GM18867 (cell line): ENCODE data around the gene CLEC2B.

Source experiments
- ATAC-seq: cut with Tn5 transposase; IDR thresholded peaks from one replicate; pipeline ENCODE4 v1.9.1; 2021; ENCODE audit warnings: mild to moderate bottlenecking, moderate library complexity; ENCODE audit not compliant: unreplicated experiment

Gene CLEC2B

DNA sequence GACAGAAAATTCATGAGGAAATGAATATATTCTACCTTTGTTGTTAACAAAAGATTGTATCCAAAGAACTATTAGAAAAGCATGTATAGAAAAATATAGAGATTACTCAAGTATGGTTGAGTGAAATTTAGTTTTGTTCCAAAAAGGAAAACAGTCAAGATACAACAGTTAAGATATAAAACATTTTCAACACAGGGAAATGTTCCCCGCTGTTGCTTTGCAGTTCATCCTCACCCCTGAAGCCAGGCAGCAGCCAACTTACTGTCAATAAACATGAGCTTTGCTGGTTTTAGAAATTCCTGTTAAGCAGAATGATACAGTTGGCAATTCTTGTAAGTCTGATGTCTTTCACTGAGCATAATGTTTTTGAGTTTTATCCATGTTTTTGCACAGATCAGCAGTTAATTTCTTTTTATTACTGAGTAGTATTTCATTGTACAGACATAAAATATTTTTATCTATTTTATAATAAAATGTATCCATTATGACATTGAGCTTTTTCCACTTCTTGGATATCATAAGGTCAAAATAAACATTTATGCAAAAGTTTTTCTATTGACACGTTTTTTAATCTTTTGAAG, 1.2 kb upstream of the CLEC2B start:
- ATAC-seq: no peak

DNA sequence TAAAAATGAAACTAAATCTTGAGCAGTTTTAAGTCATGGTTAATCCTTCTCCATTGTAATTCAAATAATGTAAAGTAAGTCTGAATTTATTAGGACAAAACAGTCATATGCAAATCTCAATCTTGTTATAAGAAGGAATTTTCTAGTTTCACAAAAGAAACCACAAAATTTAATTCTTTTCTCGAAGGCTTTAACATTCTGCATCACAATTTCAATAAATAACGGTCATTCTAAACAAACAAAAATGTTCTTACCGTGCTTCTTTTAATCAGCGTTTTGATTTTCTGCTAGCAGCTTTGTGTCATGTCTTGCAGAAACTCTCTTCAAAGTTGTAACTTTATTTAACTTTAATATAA, 225 bp downstream of the CLEC2B start:
- ATAC-seq: no peak

DNA sequence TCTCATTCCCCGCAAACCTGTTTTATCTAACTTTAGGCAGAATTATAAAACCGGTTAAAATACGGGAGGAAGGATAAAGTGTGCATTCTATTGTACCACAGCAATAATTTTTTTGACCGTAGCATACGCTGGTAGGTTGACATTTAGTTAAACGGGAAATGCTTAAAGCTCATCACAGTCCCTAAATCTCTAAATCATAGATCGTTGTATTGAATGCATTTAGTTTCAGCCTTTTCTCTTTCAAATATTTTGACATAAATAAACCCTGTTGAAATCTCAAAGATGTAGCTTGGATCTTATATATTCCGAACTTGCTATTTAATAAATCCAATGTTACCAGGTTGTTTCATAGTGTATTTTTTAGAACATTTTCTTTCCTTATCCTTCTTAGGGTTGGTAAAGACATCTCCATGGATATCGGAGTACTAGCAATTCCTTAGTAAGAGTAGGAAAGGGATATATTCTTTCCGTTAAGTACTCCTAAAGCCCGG, 798 bp downstream of the CLEC2B start:
- no peak for ATAC-seq

DNA sequence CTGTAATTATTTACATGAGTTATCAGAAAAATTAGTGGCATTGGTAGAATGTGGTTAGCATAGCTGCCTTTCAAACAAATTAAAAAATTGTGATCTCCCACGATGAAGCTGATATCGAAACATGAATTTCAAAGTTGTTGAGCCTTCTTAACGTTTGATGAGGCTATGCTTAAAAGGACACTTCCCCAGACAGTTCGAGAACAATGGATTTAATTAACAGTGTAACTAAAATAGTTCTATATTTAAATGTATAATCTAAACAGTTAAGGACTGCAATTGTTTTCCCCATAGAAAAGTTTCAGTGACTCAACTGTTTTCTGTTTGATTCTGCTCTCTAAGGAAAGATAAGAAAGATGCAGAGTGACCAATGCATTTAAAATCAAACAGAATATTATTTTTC, 1.6 kb downstream of the CLEC2B start:
- no peak for ATAC-seq

DNA sequence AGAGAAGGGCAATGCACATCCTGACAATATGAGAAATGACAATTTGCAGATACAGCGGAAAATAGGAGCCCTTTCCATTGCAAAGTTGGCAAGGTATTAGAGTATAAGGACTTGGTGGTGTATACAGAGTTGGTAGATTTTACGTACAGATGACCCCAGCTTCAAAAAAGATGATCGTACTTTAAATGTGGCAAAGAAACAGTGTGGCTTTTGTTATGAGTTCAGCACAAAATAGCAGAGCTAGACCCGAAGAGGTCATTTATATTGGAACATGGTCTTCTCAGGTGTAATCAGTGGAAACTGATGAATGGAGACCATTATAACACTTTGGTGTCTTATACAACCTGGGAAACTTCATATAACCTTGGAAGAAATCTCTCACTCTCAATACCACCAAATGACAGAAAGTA, 2.3 kb downstream of the CLEC2B start:
- no peak for ATAC-seq

DNA sequence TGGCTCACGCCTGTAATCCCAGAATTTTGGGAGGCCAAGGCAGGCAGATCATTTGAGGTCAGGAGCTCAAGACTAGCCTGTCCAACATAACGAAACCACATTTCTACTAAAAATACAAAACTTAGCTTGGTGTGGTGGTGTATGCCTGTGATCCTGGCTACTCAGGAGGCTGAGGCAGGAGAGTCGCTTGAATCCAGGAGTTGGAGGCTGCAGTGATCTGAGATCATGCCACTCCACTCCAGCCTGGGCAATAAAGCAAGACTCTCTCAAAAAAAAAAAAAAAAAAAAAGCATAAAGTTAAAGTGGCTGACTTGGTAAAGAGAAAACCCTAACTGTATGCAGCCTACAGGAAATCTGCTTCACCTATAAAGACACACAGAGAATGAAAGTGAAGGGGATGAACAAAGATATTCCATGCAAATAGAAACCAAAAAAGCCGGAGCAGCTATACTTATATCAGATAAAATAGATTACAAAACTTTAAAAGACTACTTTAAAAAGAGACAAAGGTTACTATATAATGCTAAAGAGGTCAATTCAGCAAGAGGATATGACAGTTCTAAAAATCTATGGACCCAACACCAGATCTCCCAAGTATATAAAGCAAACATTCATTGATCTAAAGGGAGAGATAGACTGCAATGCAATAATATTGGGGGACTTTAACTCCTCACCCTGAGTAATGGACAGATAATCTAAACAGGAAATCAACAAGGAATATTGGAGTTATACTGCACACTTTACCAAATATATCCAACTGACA, 4.1 kb downstream of the CLEC2B start:
- no peak for ATAC-seq

DNA sequence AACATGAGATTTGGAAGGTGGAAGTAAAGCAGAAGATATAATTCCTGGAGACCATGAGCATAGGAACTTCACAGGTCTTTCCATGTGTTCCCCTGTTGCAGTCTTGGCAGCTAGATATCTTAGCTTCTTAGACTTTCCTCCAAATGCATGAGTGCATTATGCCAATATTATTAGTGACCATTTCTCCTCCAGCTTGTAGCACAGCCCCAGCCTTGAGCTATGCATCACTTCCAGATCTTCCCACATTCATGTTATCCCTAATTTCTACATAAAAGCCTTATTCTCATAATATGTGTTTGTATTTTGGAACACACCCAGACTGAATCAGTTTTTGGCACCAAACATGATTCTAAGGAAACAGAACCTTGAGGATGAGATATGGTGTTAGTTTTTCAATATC, 11.0 kb downstream of the CLEC2B start:
- ATAC-seq: no peak

DNA sequence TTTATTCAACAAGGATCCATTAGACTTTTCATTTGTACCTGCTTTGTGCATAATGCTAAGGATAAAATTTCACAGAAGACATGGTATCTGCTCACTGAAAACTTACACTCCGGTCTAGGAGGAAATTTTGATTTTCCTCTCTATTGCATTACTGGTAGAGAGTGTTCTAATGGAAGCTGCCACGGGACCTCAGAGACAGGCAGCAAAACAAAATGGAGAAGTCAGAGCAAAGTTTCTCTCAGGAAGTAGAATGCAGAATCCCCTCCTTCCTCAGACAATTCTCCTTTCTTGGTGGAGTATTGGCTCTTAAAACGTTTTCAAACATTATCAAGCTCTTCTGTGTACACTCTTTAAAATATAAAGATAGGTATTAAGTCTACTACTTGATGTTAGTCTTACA, 12.3 kb downstream of the CLEC2B start:
- no peak for ATAC-seq

DNA sequence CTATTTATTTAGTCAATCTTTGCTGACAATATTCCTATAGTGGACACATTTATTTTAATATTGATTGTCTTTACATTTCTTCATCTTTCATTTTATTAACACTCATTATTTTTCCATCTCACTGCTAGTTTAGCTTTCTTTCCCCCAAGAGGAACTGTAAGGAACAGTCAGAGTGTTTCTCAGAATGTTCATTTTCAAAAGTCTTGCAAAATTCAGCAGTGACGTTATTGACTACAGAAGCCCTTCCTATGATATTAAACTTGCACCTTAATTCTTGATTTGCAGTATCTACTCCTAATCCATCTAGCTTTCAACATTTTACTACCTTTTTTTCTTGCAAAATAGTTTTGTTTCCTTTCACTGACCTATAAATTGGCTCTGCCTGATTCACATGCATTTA, 13.0 kb downstream of the CLEC2B start:
- no peak for ATAC-seq

DNA sequence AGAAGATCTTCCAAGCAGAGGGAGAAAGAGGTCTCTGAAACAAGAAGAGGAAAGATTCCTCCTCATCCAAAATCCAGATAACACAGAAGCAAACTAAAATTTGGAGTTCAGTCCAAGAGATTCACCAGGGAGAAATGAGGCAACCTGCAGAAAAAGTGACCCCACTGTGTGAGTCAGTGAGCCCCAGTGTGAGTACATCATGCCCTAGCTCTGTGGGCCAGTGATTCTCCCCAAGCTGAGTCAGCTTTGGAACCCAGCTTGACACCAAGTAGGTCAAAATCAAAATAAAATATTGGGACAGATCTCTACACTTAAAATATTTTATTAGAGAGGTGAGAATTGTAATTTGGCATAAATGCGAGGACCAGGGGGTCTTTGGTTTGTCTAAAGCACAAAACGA, 17.2 kb downstream of the CLEC2B start:
- no peak for ATAC-seq

DNA sequence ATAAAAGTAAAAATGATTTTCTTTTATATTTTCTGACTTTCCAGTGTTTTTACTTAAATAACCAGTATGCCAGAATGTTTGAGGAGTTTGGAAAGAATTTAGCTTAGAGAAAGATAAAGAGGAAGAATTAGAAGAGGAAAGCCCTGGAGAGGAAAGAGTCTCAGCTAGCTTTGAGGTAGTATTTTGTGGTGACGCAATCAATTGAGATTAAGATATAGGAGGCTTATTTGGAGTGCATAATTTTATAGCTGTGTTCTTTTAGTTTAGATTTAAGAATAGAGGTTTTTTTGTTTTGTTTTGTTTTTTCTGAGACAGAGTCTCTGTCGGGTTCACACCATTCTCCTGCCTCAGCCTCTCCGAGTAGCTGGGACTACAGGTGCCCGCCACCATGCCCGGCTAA, 18.1 kb downstream of the CLEC2B start:
- ATAC-seq: no peak

DNA sequence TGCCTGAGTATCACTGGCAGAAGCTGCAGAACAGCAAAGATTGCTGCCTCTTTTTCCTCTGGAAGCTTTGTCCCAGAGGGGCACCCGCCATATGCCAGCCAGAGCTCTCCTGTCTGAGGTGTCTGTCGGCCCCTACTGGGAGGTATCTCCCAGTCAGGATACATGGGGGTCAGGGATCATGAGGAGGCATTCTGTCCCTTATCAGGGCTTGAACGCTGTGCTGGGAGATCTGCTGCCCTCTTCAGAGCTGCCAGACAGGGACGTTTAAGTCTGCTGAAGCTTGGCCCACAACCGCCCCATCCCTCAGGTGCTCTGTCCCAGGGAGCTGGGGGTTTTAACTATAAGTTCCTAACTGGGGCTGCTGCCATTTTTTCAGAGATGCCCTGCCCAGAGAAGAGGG, 20.3 kb downstream of the CLEC2B start:
- no peak for ATAC-seq

DNA sequence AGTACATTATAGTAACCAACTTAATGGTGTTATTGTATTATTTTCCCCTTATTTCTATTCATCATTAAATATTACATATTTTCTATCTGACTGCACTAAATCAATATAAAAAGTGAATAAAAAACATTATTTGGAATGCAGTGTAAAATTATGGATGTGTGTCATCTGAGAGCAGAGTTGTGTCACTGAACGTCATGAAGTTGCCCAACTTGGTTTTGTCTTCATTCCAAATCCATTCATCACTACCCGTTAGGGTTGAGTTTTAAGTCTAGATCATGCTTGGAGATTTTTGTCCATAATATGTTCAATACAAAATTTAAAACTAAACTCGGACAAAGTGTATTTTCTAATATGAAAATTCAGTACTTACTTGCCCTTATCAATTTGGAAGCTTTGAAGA, 25.7 kb downstream of the CLEC2B start:
- no peak for ATAC-seq

DNA sequence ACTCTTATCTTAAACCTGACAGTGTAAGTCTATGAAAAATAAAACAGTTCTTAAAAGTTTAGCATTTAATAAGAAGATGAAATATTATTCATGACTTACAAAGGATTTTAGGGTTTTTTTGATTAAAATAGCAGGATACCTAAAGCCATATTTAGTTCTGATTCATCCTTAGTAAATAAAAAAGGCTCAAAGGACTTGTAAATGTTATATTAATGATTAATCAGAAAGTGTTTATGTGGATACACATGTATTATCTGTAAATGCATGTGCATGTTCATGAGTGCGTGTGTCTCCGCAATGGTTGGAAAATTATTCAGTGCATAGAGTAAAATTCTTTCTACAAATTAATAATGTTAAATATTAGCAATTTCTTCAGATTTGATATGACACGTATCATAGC, 37.4 kb downstream of the CLEC2B start:
- no peak for ATAC-seq

DNA sequence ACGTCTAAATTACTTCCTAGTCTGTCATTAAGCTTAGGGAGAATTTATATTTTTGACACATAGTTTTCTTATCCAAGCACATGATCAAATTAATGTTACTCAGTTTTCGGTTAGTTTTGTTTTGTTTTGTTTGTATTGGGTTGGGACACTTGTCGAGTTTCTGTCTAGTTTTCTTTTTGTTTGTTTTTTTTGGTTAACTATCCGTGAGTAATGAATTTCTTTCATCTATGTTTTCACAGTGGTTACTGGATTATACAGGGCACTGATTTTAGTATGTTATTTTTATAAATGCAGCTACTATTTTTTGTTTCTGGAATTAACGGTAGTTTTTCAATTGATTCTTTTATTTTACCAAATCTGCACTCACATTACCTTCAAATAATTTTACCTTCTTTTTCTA, 39.2 kb downstream of the CLEC2B start:
- no peak for ATAC-seq

DNA sequence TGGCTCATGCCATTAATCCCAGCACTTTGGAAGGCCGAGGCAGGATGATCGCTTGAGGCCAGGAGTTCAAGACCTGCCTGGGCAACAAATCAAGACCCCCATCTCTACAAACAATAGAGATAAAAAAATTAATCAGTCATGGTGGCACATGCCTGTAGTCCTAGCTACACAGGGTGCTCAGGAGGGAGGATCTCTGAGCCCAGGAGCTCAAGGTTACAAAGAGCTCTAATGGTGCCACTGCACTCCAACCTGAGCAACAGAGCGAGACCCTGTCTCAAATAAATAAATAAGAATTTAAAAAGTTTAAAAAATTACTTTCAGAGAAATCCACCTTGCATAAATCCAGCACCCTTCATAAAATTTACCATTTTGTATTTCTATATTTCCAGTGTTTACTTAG, 39.7 kb downstream of the CLEC2B start:
- no peak for ATAC-seq

DNA sequence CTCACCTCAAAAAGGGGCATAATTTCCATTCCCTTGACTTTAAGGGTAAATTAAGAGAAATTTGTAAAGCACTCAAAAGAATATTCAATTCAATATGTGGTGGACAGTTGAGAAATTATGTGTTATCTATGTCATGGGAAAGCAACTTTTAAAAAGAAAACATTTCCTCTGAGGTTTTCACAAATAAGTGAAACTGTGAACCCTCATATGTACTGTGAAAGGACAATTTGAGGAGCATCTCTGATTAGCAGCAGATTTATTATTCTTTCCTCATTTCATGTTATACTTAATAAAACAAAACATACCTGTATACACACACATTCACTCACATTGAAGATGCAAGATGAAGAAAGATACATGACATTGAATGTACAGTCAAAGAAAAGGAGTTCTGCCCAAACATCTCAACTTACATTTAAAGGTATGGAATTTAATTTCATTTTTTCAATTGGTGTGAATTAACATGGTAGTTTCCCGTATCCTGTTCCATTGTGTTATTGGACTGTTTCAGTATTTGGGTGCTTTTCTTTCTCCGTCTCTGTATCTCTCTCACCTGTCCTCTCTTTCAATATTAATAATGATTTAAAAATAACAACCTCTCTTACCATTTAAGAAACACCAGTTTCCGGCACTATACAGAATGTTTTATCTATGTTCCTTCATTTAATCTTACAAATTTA, 41.8 kb downstream of the CLEC2B start, which contains the start of gene KLRF1:
KLRF1 (plus strand) TSS at position 273 of the 680 bp plus-strand sequence; CDS start at position 337, 64 bp downstream.
- ATAC-seq: no peak

DNA sequence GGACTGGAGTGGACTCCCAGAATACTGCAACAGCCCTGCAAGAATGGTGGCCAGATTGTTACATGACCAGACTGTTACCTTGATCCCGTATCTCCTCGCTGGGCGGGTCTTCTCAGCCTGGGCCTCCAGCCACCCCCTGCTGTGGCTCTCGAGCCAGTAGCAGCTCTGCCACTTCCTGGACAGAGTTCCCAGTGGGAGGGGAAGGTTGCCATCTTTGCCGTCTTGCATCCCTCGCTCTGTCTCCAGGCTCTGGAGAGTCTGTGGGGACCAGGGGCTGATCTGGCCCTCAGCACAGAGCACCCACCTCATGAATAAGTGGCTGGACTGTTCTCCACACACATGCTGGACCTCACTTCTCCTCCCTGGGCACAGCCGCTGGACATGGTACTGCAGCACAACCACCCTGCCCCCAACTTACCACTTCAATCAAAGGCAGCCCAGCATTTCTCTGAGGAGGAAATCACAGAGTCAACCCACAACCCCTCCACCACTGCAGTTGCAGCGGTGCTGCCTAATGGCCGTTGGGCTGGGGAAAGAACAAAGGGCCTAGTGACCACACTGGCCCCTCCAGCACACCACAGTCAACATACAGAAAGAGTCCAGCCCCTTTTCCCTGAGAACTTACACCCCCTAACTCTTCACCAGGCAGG, 48.7 kb downstream of the CLEC2B start:
- no peak for ATAC-seq

DNA sequence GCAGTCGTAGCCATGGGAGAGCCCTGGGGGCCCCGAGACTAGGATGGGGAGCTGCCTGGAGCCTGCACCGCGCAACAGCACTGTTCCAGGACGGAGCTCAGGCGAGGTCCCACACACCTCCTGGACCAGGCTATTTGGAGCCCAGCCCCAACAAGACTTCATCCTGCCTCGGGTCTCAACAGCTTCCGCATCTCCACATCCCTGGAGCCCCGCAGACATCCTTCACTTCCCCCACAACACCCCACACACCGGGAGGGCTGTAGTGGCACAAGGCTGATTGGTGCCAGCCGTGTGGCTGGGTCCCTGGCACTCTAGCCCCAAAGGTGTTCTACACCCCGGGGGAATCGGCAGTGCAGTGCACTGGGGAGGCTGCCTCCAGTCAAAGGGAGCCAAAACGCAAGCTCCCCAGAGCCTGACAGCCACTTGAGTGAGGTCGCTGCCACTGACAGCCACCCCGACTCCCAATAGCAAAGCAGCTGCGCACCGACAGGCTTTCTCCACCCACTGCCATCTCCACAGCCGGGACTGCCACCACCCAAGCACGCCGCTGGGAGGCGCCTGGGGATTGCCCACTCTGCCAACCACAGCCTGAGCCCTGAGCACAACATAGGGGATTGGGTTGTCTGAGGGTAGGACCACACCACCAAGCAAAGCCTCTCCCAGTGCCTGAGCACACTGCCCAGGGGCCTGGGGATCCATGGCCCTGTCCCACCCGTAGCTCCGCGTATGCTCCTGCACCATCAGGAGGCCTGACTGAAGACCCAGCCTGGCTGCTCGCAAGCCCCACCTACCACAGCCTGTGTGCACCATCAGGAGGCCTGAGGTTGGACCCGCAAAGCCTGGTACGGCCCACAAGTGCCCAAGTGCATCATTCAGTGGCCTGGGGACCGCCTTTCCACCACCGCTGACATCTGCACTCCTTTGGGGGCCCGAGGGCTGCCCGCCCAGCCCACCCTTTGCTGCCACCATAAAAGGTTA, 55.0 kb downstream of the CLEC2B start:
- ATAC-seq: peak; percentile 97

DNA sequence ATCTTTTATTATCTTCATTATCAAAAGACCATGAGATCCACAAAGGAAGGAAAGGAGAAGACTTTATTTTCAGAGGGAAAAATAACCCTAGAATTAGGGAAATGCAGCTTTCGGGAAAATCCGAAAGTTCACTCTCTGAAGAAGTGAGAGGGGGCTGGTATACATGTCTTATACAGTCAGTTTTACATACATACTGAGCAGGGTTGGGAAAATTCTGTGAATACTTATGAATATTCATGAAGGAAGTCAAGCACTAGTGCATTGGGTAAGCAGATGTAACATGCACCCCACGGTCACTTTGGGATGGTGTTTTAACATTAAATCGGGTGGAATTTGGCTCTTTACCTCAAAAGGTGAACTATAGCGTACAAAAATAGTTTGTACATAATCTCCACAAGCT, 57.5 kb downstream of the CLEC2B start:
- no peak for ATAC-seq
